GM12875 (cell line): Measurements from ENCODE around the gene STAG3.

ENCODE experiments used
- H3K4me3 ChIP-seq: one replicate; pipeline ENCODE4 v1.5.1; 2011; ENCODE audit warnings: low read depth, low read length, control low read depth
- TF ChIP-seq, protein P1 (sequence below): IDR thresholded peaks from 2 replicates; pipeline ENCODE4 v1.5.1; 2011; ENCODE audit warnings: low read depth, mild to moderate bottlenecking, control low read depth, inconsistent platforms, low read length, moderate library complexity, borderline replicate concordance; ENCODE audit not compliant: insufficient read depth

The STAG3 gene

GRCh38 chr7:100198266-100198665 is 20.5 kb downstream of the STAG3 start:
- H3K4me3 ChIP-seq = no peak overlapping the region
- TF ChIP-seq, protein P1, sequence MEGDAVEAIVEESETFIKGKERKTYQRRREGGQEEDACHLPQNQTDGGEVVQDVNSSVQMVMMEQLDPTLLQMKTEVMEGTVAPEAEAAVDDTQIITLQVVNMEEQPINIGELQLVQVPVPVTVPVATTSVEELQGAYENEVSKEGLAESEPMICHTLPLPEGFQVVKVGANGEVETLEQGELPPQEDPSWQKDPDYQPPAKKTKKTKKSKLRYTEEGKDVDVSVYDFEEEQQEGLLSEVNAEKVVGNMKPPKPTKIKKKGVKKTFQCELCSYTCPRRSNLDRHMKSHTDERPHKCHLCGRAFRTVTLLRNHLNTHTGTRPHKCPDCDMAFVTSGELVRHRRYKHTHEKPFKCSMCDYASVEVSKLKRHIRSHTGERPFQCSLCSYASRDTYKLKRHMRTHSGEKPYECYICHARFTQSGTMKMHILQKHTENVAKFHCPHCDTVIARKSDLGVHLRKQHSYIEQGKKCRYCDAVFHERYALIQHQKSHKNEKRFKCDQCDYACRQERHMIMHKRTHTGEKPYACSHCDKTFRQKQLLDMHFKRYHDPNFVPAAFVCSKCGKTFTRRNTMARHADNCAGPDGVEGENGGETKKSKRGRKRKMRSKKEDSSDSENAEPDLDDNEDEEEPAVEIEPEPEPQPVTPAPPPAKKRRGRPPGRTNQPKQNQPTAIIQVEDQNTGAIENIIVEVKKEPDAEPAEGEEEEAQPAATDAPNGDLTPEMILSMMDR = no peak

GRCh38 chr7:100200693-100201092 is 23.0 kb downstream of the STAG3 start:
- H3K4me3 ChIP-seq = no peak overlapping the region
- TF ChIP-seq, protein P1 = no peak

GRCh38 chr7:100204454-100204853 is 26.7 kb downstream of the STAG3 start:
- TF ChIP-seq, protein P1 = no peak
- no peak overlapping the region for H3K4me3 ChIP-seq

DNA sequence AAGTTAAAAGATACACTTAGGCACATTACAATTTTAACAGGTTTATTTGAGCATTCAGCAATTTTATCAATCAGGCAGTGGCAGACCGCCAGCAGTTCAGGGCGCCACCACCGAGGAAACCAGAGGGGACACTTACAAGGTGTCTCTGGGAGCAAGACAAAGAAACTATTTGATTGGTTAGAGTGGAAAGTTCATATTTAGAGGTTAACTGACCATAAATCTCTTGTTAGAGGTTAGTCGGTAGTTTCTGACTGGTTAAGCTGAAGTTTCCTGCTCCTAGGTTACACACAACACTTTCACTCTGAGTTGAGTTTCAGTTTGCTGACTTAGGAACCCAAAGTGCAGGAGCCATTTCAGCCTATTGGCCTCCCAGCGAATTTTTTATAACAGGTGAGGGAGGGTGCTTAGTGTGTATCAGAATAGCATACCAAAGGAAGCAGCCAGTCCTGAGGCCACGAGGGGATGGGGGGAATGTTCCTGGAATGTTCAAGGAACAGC is 31.2 kb downstream of the STAG3 start:
- H3K4me3 ChIP-seq = peak overlapping the region; percentile 21
- TF ChIP-seq, protein P1 = 0 out of 2 replicates have a peak, but pooled peaks have one; percentile 9

DNA sequence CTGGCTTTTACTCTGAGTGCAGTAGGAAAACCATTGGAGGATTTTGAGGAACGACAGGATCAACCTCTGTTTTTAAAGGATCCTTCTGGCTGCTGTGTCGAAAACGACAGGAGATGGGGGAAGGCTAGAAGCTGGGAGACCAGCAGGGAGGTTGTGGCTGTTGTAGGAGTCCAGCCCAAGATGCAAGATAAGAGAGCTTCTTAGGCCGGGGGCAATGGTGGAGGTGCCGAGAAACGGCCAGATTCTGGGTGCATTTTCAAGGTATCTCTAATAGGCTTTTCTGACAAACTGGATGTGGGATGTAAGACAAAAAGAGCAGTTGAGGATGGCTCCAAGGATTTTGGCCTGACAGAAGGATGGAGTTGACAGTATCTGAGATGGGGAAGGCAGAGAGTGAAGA is 31.8 kb downstream of the STAG3 start:
- H3K4me3 ChIP-seq = peak overlapping the region; percentile 21
- TF ChIP-seq, protein P1 = no peak

DNA sequence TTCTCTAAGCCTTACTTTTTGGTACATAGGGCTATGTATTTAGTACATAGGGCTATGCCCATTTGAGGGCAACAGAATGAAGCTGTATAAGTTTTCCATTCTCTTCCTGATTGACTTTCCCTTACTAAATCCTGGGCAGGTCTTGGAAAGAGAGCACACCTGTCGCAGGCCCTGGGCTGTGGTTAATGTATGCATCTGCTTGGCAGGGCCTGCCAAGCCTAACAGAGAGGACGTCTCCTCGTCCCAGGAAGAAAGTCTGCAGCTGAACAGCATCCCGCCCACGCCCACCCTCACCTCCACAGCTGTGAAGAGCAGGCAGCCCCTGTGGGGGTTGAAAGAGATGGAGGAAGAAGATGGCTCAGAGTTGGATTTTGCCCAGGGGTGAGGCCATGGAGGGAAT is 33.1 kb downstream of the STAG3 start:
- H3K4me3 ChIP-seq = peak overlapping the region; percentile 67
- TF ChIP-seq, protein P1 = no peak

DNA sequence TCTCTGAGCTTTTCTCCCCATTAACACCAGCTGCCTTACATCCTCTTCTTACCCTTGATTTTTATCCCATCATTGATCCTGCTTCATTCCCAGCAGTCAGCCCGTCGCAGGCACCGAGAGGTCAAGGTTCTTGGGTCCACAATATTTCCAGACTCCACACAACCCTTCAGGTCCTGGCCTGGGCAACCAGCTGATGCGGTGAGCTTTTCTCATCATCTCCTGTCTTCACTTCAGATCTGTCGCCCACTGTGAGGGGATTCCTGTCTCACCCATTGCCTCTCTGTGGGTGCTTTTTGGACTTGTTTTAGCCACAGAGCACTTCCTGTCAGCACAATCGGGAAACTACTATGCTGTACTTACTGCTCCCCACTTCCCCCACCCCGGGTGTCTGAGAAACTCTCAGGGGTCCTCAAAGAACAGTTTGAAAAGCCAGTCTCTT is 33.6 kb downstream of the STAG3 start:
- TF ChIP-seq, protein P1 = no peak
- H3K4me3 ChIP-seq = peak overlapping the region; percentile 67
